Duodenal mucosa (tissue), 2 donors: Measurements from ENCODE around the gene RTEL1.
"Not testable (repeated sequence)": the region's sequence is repeated elsewhere in the genome, so short reads cannot be mapped to it uniquely, and the experiment has no call there.

ENCODE experiments used
- H3K27ac ChIP-seq: one replicate; pipeline ENCODE4 v1.7.0; 2013; ENCODE audit warnings: low read depth, low read length
- H3K27me3 ChIP-seq, 2 donors: one replicate each; pipeline ENCODE4 v1.7.0; 2013; ENCODE audit warnings: low read length in 2 of 2, control low read depth in 1 of 2; ENCODE audit not compliant: insufficient read depth in 2 of 2, control insufficient read depth in 1 of 2
- H3K36me3 ChIP-seq, 2 donors: one replicate each; pipeline ENCODE4 v1.7.0; 2013; ENCODE audit warnings: low read length in 2 of 2, control low read depth in 1 of 2; ENCODE audit not compliant: insufficient read depth in 2 of 2, control insufficient read depth in 1 of 2
- H3K4me1 ChIP-seq, 2 donors: one replicate each; pipeline ENCODE4 v1.7.0; 2013; ENCODE audit warnings: low read length in 2 of 2, control low read depth in 1 of 2; ENCODE audit not compliant: insufficient read depth in 2 of 2, control insufficient read depth in 1 of 2
- H3K4me3 ChIP-seq, 2 donors: one replicate each; pipeline ENCODE4 v1.7.0; 2013; ENCODE audit warnings: low read length in 2 of 2, low read depth in 1 of 2
- H3K9ac ChIP-seq, 2 donors: one replicate each; pipeline ENCODE4 v1.7.0; 2013; ENCODE audit warnings: low read length in 2 of 2, low read depth in 1 of 2
- H3K9me3 ChIP-seq, 2 donors: one replicate each; pipeline ENCODE4 v1.7.0; 2013; ENCODE audit warnings: low read length in 2 of 2, control low read depth in 1 of 2; ENCODE audit not compliant: control insufficient read depth in 1 of 2

RTEL1 gene

DNA sequence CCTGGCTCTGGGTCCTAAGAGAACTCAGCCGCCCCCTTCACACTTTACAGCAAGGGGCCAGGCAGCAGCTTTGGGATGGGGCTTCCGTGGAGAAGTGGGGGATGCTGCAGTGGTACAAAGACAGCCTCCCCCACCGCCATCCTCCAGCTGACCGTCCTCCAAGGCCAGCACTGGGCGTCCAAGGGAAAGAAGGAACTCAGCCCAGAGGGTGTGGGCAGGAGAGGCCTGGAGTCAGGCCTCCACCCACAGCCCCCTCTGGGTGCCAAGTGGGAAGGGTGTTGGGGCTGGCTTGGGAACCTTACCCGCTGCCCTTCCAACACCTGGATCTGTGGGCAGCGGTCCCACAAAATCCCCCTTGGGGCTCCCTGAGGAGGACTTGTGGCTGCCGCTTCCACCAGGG, 18.0 kb upstream of the RTEL1 start:
- peaks cover 0 to 8% of the 10 kb centered on the region in 2 donors for H3K27me3 ChIP-seq
- H3K4me3 ChIP-seq: no peak overlapping the region
- no peak overlapping the region for H3K27ac ChIP-seq
- no peaks in the 10 kb centered on the region for H3K36me3 ChIP-seq
- no peaks in the 10 kb centered on the region for H3K9me3 ChIP-seq
- no peak overlapping the region for H3K9ac ChIP-seq
- H3K4me1 ChIP-seq: peaks cover 0 to 14% of the 10 kb centered on the region in 2 donors

- H3K4me1 ChIP-seq: peaks cover 0 to 14% of the 10 kb centered on the region in 2 donors
- not testable (repeated sequence) for H3K9ac ChIP-seq, H3K4me3 ChIP-seq, H3K27me3 ChIP-seq, H3K9me3 ChIP-seq, H3K27ac ChIP-seq, H3K36me3 ChIP-seq
Observed at GRCh38 chr20:63640686-63641085, 17.4 kb upstream of the RTEL1 start.

DNA sequence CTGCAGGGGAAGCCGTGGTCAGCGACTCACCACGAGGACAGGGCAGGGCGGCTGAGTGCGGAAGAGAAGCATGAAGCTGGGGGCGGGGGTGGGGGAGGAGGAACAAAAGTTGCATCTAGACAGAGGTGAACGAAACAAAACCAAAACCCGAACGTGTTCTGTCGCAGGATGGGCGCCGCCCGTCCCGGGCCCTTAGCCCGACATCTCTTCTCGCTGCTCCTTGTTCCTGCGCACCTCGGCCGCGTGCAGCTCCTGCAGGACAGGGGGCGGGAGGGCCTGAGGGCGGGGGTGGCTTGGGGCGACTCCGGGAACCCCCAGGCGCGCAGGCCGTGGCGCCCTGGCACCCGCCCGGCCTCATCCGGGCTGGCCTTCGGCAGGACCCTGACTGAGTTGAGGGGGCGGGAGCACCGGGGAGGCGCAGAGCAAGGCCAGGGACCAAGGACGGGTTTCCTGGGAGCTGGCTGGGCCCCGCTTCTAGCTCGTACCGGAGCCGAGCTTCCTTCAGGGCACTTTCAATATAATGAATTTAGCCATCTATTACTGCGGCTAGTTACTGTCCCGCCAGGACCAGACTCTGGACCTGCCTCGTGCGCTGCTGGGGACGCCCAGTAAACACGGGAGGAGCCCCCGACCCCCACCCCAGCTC, 16.8 kb upstream of the RTEL1 start:
- no peaks in the 10 kb centered on the region for H3K9me3 ChIP-seq
- H3K36me3 ChIP-seq: no peaks in the 10 kb centered on the region
- H3K27me3 ChIP-seq: peaks cover 0 to 8% of the 10 kb centered on the region in 2 donors
- peak overlapping the region; percentile 38 to 54 for H3K9ac ChIP-seq
- H3K27ac ChIP-seq: peak overlapping the region; percentile 87
- H3K4me1 ChIP-seq: peaks cover 0 to 14% of the 10 kb centered on the region in 2 donors
- peak overlapping the region; percentile 70 to 74 for H3K4me3 ChIP-seq

DNA sequence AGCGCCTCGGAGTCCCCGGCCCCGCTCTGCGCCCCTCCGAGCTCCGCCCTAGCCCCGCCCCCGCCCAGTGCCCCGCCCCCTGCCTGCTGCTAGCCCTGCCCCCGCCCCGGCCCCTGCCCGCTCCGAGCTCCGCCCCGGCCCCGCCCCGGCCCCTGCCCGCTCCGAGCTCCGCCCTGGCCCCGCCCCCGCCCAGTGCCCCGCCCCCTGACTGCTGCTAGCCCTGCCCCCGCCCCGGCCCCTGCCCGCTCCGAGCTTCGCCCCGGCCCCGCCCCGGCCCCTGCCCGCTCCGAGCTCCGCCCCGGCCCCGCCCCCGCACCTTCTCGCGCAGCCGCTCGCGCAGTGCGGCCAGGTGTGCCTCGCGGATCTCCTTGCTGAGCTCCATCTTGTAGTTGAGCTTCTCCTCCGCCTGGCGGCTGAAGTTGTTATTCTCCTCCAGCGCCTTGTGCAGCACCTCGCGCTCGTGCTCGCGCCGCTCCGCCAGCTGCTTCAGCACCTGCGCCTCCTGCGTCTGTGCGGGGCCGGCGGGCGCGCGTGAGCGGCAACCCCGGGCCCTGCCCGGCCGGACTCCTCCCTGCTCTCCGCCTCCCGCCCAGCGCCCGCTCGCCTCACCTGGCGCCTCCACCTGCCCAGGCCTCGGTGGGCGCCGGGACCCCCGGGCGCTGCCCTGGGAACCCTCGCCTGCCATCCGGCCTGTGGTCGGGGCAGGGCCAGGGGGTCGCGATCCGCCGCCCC, 16.2 kb upstream of the RTEL1 start:
- H3K27ac ChIP-seq: peak overlapping the region; percentile 87
- H3K4me3 ChIP-seq: peak overlapping the region; percentile 70 to 74
- peaks cover 0 to 8% of the 10 kb centered on the region in 2 donors for H3K27me3 ChIP-seq
- H3K36me3 ChIP-seq: no peaks in the 10 kb centered on the region
- no peaks in the 10 kb centered on the region for H3K9me3 ChIP-seq
- H3K9ac ChIP-seq: peak overlapping the region; percentile 47 to 54
- H3K4me1 ChIP-seq: peaks cover 0 to 11% of the 10 kb centered on the region in 2 donors

GRCh38 chr20:63642527-63643247, 15.4 kb upstream of the RTEL1 start:
- Histone ChIP-seq H3K9ac (peak overlapping the region in 1 of 2 donors; percentile 47), H3K27me3 (peaks cover 0 to 8% of the 10 kb centered on the region in 2 donors), H3K4me1 (peaks cover 0 to 6% of the 10 kb centered on the region in 2 donors), H3K4me3 (peak overlapping the region; percentile 52 to 63), H3K9me3 (no peaks in the 10 kb centered on the region), H3K36me3 (no peaks in the 10 kb centered on the region), H3K27ac (peak overlapping the region; percentile 50)

- H3K4me3 ChIP-seq: no peak overlapping the region
- H3K4me1 ChIP-seq: peaks cover 0 to 6% of the 10 kb centered on the region in 2 donors
- peaks cover 0 to 8% of the 10 kb centered on the region in 2 donors for H3K27me3 ChIP-seq
- no peak overlapping the region for H3K27ac ChIP-seq
- H3K9me3 ChIP-seq: no peaks in the 10 kb centered on the region
- H3K9ac ChIP-seq: no peak overlapping the region
- H3K36me3 ChIP-seq: no peaks in the 10 kb centered on the region
Observed at GRCh38 chr20:63643499-63643898, 14.6 kb upstream of the RTEL1 start.

- H3K27ac ChIP-seq: no peak overlapping the region
- H3K9me3 ChIP-seq: no peaks in the 10 kb centered on the region
- H3K9ac ChIP-seq: no peak overlapping the region
- H3K4me3 ChIP-seq: no peak overlapping the region
- no peaks in the 10 kb centered on the region for H3K36me3 ChIP-seq
- peaks cover 0 to 8% of the 10 kb centered on the region in 2 donors for H3K27me3 ChIP-seq
- peaks cover 0 to 6% of the 10 kb centered on the region in 2 donors for H3K4me1 ChIP-seq
Observed at GRCh38 chr20:63643946-63644345, 14.2 kb upstream of the RTEL1 start.

- Histone ChIP-seq H3K9ac (no peak overlapping the region), H3K9me3 (no peaks in the 10 kb centered on the region), H3K4me3 (no peak overlapping the region), H3K36me3 (no peaks in the 10 kb centered on the region), H3K4me1 (peaks cover 0 to 6% of the 10 kb centered on the region in 2 donors), H3K27ac (no peak overlapping the region), H3K27me3 (peaks cover 0 to 8% of the 10 kb centered on the region in 2 donors)
Observed at GRCh38 chr20:63645218-63645617, 12.9 kb upstream of the RTEL1 start.

DNA sequence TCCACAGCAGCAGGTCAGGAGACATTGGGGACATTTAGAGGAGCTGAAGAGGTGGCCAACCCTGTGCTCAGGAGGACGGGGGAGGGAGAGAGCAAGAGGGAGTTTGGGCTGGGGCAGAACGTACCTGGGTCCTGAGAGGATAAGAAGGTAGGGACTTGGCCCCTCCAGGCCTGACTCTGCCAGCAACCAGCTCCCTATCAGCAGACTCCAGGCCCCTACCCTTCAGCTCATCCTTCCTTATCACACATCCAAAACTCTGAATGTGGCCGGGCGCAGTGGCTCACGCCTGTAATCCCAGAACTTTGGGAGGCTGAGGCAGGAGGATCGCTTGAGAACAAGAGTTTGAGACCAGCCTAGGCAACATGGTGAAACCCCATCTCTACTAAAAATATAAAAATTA, 9.9 kb upstream of the RTEL1 start:
- peaks cover 15 to 16% of the 10 kb centered on the region in 2 donors for H3K27me3 ChIP-seq
- H3K27ac ChIP-seq: no peak overlapping the region
- H3K4me3 ChIP-seq: no peak overlapping the region
- H3K9ac ChIP-seq: no peak overlapping the region
- H3K4me1 ChIP-seq: no peaks in the 10 kb centered on the region
- H3K36me3 ChIP-seq: no peaks in the 10 kb centered on the region
- H3K9me3 ChIP-seq: no peaks in the 10 kb centered on the region
